HG03342 (cell line): ENCODE data around the gene DDX51.
"Not testable (repeated sequence)": the region's sequence is repeated elsewhere in the genome, so short reads cannot be mapped to it uniquely, and the experiment has no call there.

Experiments
- ATAC-seq: cut with Tn5 transposase; IDR thresholded peaks from one replicate; pipeline ENCODE4 v1.9.1; 2021; ENCODE audit warnings: mild to moderate bottlenecking, moderate library complexity; ENCODE audit not compliant: unreplicated experiment

Gene DDX51

DNA sequence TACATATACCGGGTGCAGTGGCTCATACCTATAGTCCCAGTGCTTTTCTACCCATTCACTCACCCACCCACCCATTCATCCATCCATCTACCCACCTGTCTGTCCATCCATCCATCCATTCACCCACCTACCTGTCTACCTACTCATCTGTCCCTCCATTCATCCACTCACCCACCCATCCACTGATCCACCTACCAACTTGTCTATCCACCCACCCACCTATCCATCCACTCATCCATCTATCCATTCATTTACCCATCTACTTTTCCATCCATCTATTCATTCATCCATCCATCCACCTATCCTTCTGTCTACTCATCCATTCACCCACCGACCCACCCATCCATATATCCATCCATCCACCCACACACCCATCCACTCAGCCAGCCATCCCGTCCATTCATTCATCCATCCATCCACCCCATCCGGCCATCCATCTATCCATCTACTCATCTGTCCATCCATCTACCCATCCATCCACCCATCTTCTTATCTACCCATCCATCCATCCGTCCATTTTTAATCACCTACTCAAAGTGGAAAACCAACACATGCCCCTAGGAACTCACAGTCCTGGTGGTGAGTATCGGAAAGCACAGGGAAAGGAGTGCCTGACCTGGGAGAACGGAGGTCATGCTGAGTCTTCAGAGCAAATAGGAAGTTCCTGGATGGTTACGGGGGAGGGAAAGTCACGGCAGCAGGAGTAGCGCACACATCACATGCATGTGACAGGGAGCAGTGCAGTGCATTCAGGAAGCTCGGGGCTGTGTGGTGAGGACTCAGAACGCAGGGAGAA is 20.0 kb downstream of the DDX51 start:
- no peak for ATAC-seq

DNA sequence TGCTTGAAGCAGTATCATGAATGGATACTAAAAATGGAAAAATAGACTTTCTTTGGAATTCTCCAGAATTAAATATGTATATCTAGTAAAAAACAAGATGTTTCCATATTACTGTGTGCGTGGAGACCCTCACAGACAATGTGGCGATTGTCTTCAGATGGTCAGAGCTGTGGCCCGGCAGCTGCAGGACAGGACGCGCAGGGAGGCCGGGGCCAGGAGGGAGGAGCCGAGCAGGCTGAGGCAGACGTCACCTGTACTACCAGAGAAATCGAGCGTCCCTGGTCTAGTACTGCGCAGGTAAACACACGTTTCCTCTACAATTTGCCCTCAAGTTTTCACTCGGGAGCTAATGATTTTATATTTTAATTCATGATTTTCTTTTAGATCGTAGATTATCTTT is 22.8 kb downstream of the DDX51 start:
- no peak for ATAC-seq

DNA sequence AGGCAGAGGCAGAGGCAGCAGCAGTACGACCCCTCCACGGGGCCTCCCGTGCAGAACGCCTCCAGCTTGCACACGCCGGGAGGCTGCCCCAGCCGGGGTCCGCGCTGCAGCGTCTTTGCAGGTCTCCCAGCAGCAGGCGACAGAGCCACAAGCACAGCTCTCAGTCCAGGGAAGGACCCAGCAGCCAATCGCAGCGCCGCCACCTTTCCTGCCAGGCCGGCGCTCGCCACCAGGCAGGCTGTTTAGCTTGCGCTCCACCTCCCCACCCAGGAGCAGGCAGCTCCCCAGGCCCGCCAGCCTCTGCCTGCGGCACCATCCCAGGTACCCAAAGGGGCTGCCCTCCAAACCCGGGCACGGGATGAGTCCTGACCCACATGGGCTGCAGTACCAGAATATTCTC is 25.2 kb downstream of the DDX51 start:
- ATAC-seq, result no peak

DNA sequence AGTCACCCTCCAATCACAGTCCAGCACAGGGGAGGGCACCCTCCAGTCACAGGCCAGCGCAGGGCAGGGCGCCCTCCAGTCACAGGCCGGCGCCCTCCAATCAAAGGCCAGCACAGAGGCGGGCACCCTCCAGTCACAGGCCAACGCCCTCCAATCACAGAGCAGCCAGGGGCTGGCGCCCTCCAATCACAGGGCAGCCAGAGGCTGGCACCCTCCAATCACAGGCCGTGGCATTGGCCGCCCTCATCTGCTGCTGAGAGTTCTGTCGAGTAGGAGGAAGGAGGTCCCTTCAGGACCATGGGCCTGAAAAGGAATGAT is 26.6 kb downstream of the DDX51 start:
- no peak for ATAC-seq

DNA sequence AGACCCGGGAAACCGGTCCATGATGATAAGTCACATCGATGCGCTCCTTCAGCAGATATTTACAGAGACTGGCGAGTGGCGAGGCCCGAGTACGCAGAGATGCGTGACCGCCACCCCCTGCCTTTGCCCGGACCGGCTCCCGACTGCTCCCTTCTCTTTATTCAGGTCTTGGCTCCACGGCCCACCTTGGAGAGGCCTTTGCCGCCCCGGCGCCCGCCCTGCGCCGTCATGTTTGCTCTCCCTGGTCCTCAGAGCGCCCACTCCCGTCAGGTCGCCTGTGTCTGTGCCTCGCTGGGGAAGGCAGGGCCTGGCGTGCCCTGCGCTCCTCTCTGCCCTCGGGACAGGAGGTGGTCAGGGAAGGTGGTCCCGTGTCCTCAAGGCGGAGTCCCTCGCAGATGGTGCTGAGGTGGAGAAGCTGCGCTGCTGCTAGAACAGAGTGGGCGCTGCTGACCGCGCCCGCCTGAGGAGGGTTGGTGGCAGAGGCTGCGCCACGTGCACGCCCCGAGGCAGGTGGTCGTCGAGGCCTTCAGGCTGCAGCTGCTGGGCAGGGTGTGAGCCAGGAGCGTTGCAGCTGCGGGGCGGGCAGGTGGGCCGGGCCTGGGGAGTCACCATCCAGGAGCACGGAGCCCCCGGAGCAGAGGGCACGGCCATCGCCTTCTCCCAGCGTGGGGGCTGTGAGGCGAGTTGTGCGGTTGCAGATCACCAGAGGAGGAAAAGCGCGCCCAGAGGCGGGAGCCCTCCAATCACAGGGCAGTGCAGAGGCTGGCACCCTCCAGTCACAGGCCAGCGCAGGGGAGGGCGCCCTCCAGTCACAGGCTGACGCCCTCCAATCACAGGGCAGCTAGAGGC is 27.2 kb downstream of the DDX51 start:
- no peak for ATAC-seq

DNA sequence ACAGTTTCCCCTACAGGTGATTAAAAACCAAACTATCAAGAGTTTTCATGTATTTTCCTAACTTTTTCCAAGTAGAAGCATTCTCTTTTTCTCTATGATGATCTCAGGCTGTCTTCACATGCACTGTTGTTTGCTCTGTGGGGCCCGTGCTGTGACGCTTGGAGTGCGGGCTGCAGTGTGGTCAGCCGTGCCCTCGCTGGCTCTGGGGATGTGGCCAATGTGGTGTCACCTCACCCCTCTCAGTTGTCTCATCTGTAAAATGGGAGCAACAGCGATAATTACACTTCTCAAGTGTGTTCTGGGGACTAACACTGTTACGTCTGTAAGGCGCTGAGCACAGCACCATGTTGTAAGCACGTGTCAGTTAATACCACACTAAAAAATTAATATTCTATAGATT is 28.6 kb downstream of the DDX51 start:
- no peak for ATAC-seq

DNA sequence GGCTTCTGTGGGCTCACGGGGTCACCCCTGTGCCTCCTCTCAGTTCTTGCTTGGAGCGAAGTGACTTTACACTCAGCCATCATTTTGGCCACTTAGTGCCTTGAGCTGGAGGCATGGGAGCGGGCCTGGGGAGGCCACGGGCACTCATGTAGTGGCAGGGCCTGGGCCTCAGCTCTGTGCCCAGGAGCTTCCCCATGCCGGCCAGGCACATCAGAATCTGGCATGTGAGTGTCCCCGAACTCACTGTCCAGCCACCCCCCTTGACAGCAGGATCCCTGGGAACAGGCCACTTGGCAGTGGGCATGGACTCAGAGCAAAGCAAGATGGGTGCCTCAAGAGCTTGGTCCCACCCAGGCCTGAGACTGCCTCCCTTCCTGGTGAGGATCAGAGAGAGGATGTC is 29.5 kb downstream of the DDX51 start:
- ATAC-seq, result no peak

DNA sequence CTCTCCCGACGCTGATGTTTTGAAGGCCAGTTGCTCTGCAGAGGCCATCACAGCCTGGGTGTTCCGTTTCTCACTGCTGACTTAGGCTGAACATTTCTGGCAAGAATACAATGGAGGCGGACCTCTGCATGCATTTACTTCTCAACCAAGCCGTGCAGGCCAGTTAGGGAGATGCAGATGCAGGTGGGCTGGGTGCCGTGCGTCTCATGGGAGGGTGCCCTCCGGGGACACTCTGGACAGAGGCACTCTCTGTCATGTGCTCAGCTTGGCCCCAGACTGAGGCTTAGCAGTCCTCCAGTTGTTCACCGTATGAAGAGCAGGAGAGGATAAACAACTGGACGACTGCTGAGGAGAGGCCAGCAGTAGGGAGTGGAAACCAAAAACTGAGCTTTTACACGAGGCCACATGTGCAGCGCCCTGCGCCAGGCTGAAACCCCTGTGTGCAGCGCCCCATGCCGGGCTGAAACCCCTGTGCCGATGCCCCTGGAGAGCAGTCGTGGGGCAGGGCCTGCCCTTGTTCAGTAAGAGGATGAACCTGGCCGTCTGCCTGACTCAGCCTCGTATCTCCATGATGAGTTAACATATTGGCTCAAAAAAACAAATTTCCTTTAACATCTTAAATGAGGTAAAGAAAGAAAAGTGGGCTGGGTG is 32.3 kb downstream of the DDX51 start:
- no peak for ATAC-seq

DNA sequence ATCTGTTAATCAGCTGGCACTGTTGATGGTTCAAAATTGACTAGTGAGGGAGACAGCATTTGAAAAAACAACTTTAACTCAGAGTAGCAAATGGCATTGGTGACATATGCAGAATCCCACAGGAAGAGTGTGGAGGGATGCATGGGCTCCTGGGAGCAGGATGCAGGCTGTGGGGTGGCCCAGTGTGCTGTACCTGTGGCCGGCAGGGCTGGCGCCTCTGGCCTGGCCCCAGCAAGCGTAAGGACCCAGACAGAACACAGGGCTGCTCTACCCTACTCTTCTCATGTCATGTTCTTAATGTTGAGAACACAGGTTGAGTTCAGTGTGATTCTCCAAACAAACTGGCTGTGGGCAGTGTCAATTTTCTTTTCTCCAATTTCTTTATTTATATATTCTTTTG is 33.4 kb downstream of the DDX51 start:
- ATAC-seq, result no peak

DNA sequence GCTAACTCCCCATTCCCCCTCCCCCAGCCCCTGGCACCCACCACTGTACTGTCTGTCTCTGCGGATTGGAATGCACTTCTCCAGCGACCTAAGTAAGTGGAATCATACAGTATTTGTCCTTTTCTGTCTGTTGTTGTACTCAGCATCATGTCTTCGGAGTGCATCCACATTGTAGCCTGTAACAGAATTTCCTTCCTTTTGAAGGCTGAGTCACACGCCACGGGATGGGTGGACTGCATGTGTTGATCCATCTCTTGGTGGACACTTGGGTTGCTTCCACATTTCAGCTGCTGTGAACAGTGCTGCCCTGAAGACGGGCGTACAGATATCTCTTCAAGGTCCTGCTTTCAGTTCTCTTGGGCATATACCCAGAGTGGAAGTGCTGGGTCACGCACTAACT is 34.4 kb downstream of the DDX51 start:
- no peak for ATAC-seq

DNA sequence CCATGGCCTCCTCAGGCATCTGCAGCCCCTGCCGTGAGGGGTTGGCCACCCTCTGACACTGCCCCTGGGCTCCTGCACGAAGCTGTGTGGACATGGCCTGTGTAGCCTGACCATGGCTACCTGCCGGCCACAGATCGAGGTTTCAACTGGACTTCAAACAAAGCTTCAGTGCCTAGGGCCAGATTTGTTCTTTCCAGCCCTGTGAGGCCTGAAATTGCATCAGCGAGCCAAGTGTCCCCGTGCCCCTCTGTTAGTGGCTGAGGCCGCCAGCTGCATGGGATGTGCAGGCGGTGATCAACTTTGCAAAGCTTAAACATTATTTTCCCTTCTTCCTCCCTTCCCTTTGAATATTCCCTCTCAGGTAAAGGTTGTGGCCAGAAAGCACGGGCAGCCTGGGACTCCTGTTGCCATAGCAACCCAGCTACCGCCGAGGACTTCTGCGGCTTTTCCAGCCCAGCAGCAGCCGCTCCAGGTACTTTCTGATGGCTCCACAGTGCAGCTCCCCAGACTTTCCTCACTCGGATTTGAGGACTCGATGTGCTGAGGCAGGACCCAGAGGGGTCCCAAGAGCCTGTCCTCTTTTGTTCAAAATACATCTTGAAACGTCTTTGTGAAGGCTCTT is 35.8 kb downstream of the DDX51 start:
- ATAC-seq, result no peak

DNA sequence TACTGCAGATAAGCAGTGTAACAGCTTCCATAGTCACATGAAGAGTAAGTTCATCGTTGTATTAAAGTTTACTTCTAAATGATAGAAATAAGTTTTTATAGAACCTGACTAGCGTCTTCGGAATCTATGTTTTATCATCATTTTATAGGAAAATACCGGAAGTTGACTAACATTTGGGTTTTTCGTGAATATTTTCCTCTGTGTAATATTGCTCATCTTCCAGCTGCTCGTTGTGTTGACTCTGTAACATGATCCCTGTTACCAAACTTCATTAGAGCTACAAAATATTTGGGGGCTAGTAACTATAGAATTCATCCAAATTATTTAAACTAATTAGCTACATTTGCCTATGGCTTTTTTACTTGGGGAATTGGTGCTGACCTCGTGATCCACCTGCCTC is 37.2 kb downstream of the DDX51 start:
- no peak for ATAC-seq

DNA sequence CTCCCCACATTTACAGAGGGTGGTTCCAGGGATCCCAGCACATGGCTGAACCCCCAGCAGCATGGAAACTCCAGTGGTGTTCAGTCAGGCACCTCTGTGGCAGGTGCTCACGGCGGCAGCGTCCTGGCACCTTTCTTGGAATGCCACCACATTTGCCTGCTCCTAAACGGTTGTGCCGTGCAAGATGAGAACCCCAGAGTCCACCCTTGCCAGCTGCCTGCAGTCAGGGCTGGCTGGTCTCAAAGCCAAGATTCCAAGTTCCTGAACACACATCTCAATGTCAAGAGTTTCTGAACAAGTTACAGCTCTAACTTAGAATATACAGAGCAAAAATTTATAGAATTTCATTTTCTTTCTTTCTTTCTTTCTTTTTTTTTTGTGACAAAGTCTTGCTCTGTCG is 38.7 kb downstream of the DDX51 start:
- no peak for ATAC-seq

DNA sequence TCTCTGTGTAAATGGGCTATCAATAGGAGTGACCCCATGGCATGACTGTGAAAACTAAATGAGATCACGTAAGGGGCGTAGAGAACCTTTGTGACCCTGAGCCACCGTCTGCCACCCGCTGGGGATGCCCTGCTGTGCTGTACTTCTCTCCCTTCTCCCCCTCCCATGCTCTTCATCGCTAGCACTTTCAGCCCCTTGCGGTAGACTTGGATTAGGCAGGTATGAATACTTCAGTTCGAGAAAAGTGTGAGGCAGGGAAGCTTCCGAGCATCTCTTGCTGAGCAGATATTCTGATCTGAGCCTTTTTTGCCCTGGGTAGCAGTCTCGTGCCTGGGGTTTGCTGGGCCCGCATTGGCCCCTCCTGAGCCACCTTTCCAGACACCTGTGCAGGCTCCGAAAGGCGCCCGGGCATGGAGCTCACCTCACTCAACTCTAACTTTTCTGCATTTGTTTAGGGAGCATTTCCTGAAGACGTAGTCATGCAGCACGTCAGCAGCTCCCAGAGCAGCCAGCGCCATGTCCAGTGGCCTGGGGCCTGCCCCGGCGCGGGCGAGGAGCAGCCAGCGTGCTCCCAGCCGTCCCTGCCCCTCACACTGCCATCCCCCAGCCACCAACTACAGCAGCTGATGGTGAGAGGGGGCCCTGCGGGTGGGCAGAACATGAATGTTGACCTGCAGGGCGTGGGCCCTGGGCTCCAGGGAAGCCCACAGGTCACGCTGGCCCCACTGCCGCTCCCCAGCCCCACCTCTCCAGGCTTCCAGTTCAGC is 40.4 kb downstream of the DDX51 start:
- no peak for ATAC-seq

DNA sequence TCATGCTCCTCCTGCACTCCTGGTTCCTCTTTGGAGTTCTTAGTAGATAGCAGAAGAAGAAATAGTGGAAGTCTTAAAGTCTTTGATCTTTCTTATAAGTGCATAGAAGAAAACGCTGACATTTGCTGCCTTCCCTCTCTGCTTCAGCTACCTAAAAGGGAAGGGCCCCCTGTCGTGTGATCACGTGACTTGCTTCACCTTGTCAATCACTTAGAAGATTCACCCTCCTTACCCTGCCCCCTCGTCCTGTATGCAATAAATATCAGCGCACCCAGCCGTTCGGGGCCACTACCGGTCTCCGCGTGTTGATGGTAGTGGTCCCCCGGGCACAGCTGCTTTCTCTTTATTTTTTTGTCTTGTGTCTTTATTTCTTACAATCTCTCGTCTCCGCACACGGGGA is 41.0 kb downstream of the DDX51 start:
- not testable (repeated sequence) for ATAC-seq

DNA sequence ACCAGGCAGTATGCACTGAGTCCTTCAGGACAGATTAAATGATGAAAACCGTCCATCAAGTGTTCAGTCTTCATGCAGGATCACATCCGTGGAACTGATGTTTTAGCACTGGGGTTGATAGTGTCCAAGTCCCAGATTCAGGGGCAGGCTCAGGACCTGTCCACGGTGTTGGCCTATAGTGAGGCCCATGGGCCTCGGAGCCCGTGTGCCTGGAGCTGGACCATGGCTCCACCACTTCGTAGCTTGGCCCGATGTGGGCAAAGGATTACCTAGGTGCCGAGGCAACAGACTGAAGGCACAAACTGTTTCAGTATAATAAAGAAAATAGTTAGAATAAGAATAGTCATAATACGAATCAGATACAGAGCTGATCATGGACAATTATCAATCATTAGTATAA is 41.8 kb downstream of the DDX51 start:
- ATAC-seq, result no peak

DNA sequence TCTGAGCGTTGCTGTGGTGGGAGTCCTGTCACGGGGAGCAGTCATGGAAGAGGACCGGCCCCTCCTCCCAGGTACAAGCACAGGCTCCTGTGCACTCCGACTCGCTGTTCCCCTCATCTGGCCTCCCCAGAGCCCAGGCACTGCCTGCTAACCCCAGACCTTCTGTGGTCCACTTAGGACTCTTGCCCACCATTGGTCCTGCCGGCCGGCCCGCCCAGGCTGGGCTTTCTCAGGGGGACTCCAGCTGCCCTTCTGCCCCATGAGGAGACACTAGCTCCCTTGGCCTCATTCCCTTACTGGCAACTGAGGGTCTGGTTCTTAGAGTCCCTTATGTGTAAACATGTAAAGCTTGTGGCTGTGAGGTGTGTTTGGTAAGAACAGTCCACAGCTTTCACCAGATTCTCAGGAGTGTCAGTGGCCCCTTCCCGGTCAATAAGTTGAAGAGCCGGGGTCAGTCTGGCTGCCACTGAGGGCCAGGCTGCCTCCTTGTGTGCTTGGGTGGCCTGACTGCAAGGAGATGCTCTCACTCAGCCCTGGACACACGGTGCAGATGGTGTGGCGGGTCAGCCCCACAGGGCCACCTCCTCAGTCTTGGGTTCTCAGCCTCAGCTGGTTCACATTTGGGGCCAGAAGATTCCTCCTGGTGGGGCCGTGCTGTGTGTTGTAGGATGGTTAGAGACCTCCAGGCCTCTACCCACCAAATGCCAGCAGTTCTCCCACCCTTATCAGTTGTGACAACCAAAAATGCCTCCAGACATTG is 43.6 kb downstream of the DDX51 start:
- ATAC-seq, result no peak

DNA sequence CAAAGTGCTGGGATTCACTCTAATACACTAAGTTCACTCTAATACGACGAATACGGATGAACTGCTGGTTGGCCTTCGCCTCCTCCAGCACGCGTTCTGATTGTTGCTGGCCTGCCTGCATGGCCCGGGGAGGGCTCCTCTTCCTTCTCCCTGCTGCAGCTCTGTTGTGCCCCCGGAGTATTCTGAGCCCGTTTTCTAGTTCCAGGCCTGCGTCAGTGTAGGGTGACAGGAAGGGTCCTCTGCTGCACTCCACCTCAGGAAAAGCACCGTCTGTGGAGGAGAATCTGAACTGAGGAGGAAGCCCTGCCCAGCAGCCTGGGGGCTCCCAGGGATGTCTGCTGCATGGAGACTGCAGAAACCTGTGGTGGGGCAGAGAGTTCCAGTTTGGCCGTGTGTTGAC is 44.4 kb downstream of the DDX51 start:
- no peak for ATAC-seq

DNA sequence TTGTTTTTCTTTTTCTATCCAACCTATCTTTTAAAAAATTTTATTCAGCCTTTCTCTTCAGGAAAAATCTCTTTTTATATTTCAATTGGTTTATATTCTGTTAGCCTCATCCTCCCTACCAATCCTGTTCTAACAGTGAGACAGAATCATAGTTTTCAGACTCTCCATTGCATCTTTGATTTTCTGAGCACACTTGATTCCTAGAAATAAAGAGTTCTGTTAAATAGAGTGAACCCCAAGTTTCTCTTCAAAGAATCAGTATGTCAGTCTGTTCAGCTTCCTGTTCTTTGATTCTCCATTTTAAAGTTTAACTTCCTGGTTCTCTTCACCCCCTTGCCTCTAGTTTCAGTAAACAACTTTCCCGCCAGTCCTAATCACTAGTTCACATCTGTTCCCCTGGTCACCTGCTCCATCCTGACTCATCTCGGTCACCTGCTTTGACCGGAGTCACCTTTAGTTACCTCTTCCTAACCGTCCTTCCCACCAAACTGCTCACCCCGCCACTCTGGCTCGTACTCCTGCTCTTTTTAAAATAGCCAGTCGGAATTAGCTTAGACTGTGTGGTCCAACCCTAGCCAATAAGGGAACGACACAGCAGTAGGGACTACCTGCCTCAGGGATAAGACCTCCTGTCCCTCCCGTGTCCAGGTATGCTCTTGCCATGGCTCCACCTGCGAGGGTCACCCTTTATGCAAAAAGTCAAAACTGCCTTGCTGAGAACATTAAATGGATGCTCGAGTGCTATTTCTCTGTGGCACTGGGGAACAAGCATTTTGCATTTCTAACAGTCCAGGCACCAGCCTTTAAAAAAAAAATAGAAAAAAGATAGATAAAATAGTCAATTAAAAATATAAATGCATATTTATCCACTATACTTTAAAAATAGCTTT is 48.4 kb downstream of the DDX51 start:
- ATAC-seq, result no peak
